GM18873 (cell line): ENCODE measurements around the gene NEDD4L.

Experiments
- ATAC-seq: cut with Tn5 transposase; IDR thresholded peaks from one replicate; pipeline ENCODE4 v1.9.1; 2021; ENCODE audit warnings: mild to moderate bottlenecking, moderate library complexity, moderate number of reproducible peaks; ENCODE audit not compliant: unreplicated experiment, low FRiP score

NEDD4L gene

DNA sequence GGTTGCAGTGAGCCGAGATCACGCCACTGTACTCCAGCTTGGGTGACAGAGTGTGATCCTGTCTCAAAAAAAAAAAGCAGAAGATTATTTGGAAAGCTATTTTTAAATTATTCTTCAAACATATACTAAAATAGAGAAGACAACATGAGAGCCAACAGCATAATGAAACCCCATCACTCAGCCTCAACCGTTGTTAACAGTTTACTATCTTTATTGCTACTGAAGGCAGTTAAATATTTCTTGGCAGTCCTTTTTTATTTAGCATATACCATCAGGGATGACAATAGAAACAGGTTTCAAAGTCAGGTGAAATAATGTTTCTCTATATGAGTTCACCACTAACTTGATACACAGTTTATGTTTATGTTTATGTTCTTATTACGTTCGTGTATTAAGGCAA lies 157.2 kb downstream of the NEDD4L start:
- no peak for ATAC-seq

DNA sequence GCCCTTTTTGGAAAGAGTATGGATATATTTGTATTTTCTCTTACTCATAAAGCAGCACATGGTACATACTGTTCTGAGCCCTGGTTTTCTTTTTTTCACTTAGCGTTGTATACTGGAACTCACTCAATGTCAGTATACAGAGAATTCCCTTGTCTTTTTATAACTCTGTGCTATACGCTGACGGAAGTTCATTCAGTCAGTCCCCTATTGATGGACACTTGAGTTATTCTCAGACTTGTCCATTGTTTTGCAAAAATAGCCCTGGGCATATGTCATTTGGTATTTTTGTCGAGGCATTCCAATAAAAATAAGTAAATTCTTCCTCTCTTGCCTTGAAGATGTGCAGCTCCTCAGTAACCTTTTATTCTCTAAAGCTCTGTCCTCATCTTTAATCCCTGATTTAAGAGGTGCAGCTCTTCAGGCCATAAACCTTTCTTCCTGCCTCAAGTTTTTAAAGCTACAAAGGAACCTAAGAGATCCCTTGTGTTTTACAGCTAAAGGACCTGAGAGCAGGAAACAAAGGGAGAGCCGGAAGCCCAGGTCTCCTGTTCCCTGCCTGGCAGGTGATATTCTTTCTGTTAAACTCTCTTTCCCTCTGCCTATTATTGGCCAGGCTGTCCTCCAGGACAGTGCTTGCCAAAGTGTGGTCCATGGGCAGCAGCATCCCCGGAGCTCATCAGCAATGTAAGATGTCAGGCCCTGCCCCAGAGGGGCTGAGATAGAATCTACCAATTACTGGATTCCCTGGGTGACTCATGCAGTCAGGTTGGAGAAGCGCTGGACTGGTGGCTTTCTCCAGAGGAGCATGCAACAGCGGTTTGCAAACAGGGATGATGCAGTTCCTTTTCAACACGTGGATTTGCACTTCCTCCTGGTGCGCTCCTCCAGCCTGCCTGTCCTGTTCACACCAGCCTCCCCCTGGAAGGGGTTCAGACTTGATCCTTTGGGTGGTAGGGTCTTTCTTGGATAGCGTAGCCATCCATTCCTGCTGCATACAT lies 158.0 kb downstream of the NEDD4L start:
- no peak for ATAC-seq

DNA sequence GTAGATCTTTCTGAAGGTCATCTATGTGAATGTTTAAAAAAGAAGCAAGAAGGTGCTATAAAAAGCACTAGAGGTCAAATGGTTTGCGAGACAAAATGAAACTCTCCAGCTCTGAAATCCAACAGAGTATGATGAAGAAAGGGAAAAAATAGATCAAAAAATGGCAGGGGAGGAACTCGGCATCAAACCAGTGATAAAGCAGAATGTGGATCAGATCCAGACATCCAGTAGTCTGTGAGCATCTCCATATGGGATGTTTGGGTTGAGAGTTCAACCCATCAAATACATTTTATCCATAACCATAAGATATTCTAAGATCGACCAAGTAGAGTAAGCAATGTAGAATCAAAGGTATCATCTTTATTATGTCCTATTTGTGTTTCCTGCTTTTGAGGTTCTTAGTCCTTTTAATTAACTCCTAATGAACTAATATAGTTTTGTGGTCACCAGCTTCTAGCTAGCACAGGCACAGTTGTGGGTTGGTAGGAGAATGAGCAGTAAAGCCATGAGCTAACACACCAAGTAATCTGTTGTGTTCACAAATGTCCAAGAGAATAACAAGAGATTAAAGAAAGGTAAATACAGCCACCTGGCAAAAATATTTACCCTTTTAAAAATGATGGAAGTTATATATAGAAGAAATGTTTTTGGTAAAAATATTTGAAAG lies 160.9 kb downstream of the NEDD4L start:
- ATAC-seq, result no peak

DNA sequence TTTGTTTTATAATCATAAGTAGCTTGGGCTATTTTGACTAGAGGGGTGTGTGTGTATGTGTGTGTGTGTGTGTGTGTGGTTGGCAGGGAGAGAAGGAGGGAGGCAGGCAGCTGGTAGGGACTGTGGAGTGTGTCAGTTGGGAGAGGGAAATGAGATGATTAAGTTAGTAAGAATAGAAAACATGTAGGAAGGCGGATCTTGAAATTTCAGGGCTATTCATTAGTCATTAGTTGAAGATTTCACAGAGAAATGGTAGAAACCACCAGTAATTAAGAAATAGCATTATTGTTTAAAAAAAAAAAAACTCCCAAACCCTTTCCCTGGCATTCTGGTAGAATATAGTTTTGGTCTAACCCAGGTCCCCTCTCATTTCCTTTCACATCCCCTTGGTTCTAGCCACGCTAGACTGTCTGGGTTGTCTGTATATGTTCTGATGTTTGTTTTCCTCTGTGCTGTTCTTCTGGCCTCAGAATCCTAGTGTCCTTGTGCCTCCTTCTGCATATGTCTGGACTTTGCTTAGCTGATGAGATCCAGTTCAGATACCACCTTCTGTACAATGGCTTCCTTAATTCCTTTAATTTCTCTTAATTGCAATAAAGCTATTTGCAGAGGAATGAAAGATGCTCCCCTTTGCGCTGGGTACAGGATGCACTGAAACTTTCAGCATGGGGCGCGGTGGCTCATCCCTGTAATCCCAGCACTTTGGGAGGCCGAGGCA lies 161.6 kb downstream of the NEDD4L start:
- no peak for ATAC-seq

DNA sequence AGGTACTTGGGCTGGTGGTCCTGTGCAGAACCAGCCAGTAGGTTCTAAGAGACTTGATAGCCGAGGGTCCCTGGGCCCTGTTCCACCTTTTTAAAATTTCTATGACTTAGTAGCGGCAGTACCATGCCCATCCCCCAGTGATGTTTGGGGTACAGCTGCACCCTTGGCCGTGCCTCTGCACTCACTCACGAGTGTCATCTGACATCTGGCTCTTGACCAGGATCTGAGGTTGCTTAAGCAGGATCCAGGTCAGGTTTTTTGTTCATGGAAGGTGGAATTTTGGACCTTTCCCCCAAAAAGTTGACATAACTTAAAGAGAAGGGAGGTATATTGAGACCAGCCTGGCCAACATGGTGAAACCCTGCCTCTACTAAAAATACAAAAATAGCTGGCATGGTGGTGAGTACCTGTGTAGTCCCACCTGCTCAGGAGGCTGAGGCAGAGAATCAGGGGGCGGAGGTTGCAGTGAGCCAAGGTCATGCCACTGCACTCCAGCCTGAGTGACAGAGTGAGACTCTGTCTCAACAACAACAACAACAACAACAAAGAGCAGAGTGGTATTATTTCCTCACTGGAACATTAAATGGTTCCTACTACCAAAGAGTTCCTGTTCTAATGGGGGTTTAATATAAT lies 163.6 kb downstream of the NEDD4L start:
- ATAC-seq, result no peak

DNA sequence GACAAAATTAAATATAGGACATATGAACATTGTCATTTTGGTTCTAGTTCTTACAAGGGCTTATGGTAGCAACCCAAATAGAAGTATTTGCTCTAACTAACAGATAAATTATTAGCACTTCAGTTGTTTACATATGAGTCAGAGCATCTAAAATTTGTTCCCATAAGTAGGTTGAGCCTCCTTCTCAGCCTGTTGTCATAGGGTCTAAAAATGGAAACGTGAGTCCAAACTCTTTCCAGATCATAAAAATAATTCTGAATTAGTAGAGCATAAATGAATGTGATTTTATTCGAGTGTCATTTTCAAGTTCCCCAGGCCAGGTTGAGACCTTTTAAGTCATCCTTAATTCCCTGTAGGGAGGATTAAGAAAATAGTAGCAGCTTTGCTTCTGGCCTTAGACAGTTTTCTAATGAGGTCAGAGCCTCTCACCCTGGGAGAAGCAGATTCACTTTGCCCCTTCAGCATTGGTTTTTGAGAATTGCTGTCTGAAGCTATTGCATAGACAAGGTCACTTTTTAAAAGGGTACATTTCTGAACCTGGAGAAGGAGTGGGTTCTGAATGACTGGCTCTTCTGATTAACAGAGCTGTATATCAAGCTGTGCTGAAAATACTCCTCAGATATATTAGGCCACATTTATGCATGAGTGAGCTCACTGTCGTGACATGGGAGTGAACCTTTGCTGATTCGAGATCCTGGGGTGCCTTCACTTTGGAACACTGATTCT lies 164.3 kb downstream of the NEDD4L start:
- no peak for ATAC-seq

DNA sequence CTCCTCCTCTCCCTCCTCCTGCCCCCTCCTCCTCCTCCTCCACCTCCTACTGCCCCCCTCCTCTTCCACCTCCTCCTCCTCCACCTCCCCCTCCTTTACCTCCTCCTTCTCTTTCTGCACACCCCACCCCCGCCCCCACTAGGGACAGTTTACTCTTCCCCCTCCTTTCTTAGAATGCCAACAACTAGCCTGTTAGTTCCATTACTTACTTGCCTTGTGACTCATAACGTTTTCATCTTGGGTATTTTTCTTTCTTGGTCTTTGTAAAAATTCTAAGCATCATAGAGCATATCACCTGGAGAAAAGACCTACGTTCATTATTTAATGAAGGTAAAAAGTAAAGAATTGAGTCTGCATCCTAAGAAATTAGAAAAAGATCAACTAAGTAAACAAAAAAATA lies 165.3 kb downstream of the NEDD4L start:
- no peak for ATAC-seq

DNA sequence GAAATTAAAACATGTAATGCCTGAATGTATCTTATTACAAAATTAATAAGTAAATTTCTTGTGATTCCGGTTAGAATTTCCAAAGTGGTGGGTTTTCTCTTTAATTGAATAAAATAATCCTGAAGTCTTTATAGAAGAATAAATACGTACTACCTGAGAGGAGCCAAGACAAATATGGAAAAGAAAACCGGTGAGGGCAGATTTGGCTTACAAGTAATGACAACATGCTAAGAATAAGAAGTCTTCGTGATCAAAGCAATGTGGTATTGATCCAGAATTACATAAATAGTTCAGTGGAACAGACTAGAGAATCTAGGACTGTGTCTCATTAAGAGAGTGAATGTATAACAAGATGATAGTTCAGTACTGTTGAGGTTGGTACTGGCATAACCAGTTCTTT lies 167.5 kb downstream of the NEDD4L start:
- no peak for ATAC-seq

DNA sequence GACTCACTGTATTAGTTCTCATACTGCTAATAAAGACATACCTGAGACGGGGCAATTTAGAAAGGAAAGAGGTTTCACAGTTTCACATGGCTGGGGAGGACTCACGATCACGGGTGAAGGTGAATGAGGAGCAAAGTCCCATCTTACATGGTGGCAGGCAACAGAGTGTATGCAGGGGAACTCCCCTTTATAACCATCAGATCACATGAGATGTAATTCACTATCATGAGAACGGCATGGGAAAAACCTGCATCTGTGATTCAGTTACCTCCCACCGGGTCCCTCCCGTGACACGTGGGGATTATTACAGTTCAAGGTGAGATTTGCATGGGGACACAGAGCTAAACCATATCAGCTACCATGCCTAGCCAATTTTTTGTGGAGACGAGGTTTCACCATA lies 168.2 kb downstream of the NEDD4L start:
- no peak for ATAC-seq

DNA sequence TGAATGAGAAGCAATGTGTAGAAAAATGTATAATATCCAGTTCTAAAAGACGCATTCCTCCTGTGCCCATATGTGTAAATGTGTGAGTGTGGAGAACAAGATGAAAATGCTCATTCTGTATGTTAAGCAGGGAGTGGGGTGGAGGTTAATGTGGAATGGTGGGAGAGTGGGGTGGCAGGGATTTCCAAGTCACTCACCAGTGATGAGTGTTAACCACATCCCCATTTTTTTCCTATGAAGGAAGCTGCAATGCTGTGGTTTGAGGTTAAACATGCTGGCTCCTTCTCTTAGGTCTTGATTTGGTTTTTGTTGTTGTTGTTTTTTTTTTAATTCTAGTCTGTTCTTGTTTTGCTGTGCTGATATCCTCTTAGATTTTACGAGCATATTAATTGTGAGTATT lies 169.4 kb downstream of the NEDD4L start:
- ATAC-seq, result no peak

DNA sequence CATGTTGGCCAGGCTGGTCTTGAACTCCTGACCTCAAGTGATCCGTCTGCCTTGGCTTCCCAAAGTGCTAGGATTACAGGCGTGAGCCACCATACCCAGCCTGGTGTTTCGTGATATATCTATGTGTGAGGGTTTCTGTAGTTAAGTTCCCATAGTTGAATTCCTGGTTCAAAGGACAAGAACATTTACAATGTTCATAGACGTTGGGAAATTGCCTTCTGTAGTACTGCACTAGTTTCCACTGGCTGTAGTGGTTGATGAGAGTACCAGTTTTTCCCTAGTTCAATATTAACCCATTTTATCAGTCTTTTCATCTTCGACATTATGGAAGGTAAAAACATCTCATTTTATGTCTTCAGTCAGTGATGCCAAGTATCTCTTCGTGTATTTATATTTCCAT lies 171.0 kb downstream of the NEDD4L start:
- no peak for ATAC-seq

DNA sequence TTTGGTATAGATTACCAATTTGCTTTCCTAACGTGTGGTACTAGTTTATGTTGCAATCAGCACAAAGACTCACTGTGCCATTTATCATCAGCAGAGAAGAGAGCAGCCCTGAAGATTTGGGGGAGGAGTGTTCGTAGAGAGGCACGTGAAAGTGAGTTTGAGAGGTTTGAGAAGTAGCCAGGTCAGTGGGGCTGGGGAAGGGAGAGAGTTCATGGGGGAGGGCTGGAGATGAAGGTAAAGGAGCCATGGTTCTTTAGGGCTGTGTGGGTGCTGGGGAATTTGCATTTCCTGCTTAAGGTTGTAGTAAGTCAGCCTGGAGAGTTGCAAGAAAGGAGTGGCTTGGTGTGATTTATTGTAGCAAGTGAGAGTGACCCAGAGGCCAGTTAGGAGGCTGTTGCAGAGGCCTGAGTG lies 172.1 kb downstream of the NEDD4L start:
- no peak for ATAC-seq

DNA sequence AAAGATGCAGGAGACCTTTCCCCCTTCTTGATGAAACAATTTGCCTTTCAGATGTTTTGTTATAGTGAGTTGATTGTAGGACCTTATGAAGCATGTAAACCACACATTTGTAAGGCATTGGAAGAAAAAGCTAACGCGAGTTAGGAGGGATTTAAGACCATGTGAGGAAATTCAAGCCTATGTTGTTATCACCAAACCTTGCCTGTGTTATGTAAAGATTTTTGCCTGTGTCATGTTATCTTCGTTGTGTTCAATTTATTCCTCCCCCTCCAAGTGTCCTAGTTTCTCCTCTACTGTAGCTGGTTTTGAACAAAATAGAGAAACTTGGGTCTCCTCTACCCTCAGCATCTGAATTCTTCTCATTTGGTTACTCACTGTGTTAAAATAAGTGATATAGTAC lies 173.0 kb downstream of the NEDD4L start:
- no peak for ATAC-seq

DNA sequence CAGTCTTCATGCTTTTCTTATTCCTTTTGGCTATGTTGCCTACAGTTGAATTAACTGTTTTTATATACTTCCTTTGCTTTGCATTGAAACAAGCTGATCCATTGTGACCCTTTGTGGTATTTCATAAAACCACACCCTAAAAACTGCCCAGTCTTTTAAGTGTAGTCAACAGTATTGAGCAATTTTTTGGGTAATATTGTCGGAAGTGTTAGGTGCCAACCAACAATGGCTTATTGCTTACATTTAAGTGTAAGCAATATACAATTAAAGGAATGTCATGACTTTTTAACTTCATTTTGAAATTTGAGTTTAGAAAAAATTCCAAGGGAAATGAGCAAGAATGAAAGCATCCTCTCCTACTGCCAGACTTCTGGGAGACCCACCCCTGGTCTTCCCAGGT lies 174.1 kb downstream of the NEDD4L start:
- ATAC-seq, result no peak

DNA sequence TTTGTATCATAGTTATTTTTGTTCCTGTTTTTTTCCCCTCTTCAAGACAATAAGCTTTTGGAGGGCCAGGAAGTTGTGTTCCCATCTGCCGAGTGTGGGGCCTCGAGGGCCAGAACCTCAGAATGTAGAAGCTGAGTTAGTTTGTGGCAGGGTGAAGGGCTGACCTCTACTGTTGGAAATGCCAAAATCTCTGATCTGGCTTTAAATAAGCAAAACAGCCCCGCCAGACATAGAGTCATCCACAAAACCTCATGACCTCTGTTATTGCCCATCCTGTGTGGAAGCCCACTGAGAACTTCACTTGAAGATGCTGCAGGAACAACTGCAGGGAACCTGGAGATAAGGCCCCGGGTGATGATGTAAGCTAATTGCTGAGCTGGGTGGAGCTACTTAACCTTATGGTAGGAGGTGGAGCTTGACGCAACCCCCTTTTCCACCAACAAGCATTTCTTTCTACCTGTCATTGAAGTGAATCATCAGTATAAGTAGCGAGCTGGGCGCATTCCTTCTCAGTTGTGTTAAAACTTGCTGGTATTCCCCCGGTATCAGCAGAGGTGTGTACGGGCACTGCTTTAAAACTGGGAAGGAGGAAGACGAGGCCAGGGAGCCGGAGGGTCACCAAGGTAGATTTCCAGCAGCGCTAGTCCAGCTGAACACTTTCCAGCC lies 177.2 kb downstream of the NEDD4L start:
- ATAC-seq, result no peak

DNA sequence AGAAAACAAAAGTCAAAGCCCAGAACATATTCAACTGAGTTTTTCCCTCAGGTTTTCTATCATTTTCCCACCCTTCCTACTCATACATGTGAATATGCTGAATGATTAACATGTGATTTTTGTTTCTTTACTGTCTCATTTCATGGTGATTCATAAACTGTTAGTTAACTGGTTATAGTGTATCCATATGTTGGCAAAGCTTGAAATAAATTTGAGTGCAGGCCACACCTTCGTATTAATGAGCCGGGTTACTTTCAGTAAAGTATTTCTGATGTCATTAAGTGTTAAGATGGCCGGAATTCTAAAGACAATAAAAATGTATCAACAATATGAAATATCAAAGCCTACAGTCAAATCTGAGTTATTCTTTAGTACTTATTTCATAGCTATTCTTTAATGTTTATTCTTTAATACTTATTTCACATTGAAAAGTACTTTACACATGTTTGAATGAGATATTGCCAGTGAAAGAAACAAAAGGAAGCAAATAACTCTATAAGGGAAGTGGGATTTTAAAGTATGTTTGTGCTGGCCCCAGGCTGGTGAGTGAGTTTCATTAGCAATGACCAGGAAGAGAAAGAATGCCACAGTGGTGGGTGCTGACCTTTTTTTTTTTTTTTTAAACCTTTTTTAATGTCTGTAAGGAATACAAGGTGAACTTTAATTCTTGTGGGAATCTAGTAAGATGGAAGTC lies 178.6 kb downstream of the NEDD4L start:
- no peak for ATAC-seq

DNA sequence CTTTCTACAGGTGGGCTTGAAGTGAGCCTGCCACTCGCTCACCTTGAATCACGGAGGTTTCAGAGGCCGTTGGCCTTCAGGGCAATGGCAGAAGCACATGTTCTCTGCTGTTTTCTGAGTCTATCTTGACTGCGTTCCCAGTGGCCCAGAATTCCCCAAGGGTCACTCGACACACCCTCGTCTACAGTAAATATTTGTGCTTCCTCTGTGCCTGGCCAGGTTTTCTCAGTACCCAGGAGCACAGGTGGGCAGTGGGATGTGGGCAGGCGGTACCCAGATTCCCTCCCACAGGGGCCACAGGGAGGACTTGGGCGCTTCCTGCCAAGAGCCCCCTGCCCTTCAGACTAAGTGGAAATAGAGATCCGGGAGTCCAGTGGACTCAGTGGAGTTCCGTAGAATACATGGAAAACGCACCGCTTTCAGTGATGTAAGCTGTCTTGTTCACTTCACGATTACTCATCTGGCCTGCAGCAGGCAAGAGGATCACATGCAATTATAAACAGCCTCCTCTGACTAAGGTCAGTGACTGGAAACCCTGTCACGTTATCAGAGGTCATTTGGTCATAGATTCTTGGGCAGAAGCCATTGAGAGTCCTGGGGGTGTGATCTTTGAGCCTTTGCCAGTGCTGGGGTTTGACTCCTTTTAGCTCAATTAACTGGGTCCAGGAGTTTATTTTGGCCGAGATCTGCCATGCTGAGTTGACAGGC lies 179.8 kb downstream of the NEDD4L start:
- ATAC-seq, result no peak

DNA sequence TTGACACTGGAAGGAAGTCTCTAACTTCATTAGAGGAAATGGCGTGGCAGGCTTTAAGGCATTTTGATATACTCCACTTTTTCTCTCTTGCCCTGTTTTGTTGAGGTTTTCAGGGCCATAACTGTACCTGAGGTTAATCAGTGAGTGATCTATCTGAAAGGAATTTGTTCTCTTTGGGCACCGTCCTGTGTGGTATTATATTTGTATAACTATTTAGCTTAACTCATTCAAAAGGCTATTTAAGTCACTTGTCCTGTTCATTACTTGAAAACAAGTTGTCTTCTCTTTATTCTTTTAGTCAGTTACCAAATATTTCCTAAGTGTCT lies 180.4 kb downstream of the NEDD4L start:
- ATAC-seq, result no peak
